WERI-Rb-1 (cell line): Measurements from ENCODE around the gene TOX2.

Experiments used
- DNase-seq: peaks from one replicate; pipeline ENCODE4 v3.0.0-alpha.2; 2020
- H3K27ac ChIP-seq: fragments of 250-450 bp; sonication (Bioruptor Pico); 2 replicates; pipeline ENCODE4 v1.5.1; 2020; ENCODE audit warnings: mild to moderate bottlenecking, moderate library complexity
- H3K27me3 ChIP-seq: fragments of 250-450 bp; sonication (Bioruptor Pico); 2 replicates; pipeline ENCODE4 v1.5.1; 2021; ENCODE audit warnings: mild to moderate bottlenecking, low read depth, moderate library complexity; ENCODE audit not compliant: insufficient read depth, severe bottlenecking
- H3K36me3 ChIP-seq: fragments of 250-450 bp; sonication (Bioruptor Pico); 2 replicates; pipeline ENCODE4 v1.5.1; 2020; ENCODE audit warnings: mild to moderate bottlenecking, moderate library complexity
- H3K4me3 ChIP-seq: 2 replicates; pipeline ENCODE4 v1.5.1; 2011; ENCODE audit warnings: low read depth, mild to moderate bottlenecking, control low read depth, low read length
- H3K9me3 ChIP-seq: fragments of 250-450 bp; sonication (Bioruptor Pico); 2 replicates; pipeline ENCODE4 v1.5.1; 2021; ENCODE audit warnings: mild to moderate bottlenecking, moderate library complexity; ENCODE audit not compliant: severe bottlenecking
- TF ChIP-seq, protein P1 (sequence below): IDR thresholded peaks from 2 replicates; pipeline ENCODE4 v1.5.1; 2011; ENCODE audit warnings: low read depth, mild to moderate bottlenecking, control low read depth, inconsistent platforms, low read length

Gene TOX2

GRCh38 chr20:44026647-44027342 lies 112.1 kb downstream of the TOX2 start:
- Histone ChIP-seq H3K27ac (no peak overlapping the region), H3K27me3 (peaks cover 76% of the 10 kb centered on the region), H3K4me3 (no peak overlapping the region), H3K9me3 (no peaks in the 10 kb centered on the region), H3K36me3 (no peaks in the 10 kb centered on the region)
- TF ChIP-seq, protein P1, sequence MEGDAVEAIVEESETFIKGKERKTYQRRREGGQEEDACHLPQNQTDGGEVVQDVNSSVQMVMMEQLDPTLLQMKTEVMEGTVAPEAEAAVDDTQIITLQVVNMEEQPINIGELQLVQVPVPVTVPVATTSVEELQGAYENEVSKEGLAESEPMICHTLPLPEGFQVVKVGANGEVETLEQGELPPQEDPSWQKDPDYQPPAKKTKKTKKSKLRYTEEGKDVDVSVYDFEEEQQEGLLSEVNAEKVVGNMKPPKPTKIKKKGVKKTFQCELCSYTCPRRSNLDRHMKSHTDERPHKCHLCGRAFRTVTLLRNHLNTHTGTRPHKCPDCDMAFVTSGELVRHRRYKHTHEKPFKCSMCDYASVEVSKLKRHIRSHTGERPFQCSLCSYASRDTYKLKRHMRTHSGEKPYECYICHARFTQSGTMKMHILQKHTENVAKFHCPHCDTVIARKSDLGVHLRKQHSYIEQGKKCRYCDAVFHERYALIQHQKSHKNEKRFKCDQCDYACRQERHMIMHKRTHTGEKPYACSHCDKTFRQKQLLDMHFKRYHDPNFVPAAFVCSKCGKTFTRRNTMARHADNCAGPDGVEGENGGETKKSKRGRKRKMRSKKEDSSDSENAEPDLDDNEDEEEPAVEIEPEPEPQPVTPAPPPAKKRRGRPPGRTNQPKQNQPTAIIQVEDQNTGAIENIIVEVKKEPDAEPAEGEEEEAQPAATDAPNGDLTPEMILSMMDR: no peak
- no peak for DNase-seq

GRCh38 chr20:44027343-44028002 lies 112.8 kb downstream of the TOX2 start:
- TF ChIP-seq, protein P1: no peak
- peaks cover 78% of the 10 kb centered on the region for H3K27me3 ChIP-seq
- no peak overlapping the region for H3K27ac ChIP-seq
- no peaks in the 10 kb centered on the region for H3K36me3 ChIP-seq
- no peak for DNase-seq
- no peaks in the 10 kb centered on the region for H3K9me3 ChIP-seq
- no peak overlapping the region for H3K4me3 ChIP-seq

DNA sequence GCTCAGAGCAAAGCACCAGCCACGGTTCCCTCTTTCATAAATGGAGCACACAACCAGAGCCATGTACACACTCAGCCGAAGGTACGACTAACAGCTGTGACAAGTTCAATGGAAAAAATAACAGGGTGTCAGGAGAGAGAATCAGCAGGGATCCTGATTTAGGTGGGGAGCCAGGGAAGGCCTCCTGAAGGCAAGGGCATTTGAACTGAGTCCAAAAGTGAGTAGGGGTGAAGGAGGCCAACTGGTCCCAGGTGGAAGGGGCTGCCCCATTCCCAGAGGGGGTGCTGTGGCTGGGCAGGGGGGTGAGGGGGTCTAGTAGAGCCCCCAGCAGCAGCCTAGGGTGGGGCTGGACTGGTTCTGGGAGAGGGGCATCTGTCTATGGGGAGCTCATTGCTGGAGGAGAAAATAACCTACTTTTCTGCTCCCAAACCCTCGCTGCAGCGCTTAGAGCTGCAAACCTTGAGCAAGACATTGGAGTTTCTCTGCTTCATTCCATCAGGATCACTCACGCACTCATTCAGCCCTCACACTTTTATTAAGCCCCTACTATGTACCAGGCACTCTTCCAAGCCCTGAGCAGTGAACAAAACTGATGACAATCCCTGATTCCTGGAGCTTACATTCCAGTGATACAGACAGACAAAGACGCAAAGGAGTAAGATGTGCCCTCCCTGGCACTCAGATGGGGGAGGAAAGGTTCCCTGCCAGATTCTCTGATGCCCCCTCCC lies 113.5 kb downstream of the TOX2 start:
- Histone ChIP-seq H3K36me3 (no peaks in the 10 kb centered on the region), H3K27ac (no peak overlapping the region), H3K4me3 (no peak overlapping the region), H3K27me3 (peaks cover 80% of the 10 kb centered on the region), H3K9me3 (no peaks in the 10 kb centered on the region)
- TF ChIP-seq, protein P1: no peak
- no peak for DNase-seq

DNA sequence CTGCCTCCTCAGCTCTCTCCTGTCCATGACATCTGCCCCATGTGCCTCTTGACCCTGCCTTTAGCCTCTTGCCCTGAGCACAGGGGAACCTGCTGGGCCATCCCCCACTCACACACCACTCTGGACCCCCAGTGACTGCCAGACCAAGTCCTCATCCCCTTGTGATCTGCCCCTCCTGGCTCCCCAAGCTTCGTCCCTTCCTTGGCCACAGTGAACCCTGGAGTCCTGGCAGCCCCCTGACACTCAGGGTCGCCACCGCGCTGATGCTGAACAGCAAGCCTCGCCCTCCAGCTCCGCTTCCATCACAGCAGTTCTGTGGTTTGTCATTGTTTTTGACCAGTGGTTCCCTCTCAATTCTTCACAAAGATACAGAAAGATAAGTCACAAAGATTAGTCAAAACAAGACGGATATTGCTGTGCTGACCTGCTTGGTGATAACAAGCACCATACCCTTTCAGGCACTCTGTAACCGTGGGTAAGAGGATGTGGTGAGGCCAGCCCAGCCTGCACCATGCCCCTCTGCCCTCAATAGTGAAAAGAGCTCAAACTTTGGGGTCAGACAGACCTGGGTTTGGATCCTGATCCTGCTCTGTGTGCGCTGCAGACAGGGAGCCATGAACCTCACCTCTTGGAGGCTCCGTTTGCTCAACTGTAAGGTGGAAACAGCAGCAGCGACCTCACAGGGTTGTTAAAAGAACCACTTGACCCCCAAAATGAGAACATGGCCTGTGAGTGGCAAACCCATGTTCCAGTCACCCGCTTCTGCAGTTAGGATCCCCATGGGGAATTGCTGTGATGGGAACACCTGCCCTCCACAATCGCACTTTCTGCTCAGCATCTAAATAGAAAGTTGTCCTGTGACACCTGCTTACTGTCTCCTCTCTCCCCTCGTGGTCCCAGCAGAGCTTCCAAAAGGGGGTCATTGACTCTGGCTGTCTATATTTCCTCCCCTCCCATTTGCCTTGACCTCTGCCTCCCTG lies 114.5 kb downstream of the TOX2 start:
- peaks cover 78% of the 10 kb centered on the region for H3K27me3 ChIP-seq
- no peaks in the 10 kb centered on the region for H3K9me3 ChIP-seq
- H3K27ac ChIP-seq: no peak overlapping the region
- TF ChIP-seq, protein P1: no peak
- no peaks in the 10 kb centered on the region for H3K36me3 ChIP-seq
- DNase-seq: no peak
- H3K4me3 ChIP-seq: no peak overlapping the region

DNA sequence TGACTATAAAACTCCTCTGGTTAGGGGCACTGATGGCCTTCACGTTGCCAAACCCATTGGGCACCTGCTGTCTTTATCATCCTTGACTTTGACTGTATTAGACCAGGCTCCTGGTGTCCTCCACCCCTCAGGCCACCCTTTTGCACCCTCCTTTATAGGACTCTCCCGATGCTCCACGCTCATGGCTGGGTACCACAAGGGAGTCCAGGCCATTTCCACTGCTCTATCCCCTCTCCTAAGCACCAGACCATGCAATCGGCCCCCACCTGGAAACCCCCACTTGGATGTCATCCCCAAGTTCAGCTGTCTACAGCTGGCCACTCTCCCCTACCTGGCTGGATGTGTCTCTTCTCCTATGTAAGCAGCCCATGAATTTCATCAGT lies 115.2 kb downstream of the TOX2 start:
- DNase-seq: no peak
- TF ChIP-seq, protein P1: no peak

More for the DNA sequence above, 115.2 kb downstream of the TOX2 start:
- no peaks in the 10 kb centered on the region for H3K36me3 ChIP-seq
- H3K4me3 ChIP-seq: no peak overlapping the region
- H3K9me3 ChIP-seq: no peaks in the 10 kb centered on the region
- H3K27me3 ChIP-seq: peaks cover 83% of the 10 kb centered on the region
- no peak overlapping the region for H3K27ac ChIP-seq
